ENCODE data around the gene CTDSPL.
"Not testable (repeated sequence)": the region's sequence is repeated elsewhere in the genome, so short reads cannot be mapped to it uniquely, and the experiment has no call there.

CTDSPL gene

GRCh38 chr3:37861620-37862041 lies at the start of gene CTDSPL:
Gene CTDSPL (plus strand): TSS chr3:37861880. CDS start chr3:37862200, 320 bp downstream.
- no peak for DNase-seq

DNA sequence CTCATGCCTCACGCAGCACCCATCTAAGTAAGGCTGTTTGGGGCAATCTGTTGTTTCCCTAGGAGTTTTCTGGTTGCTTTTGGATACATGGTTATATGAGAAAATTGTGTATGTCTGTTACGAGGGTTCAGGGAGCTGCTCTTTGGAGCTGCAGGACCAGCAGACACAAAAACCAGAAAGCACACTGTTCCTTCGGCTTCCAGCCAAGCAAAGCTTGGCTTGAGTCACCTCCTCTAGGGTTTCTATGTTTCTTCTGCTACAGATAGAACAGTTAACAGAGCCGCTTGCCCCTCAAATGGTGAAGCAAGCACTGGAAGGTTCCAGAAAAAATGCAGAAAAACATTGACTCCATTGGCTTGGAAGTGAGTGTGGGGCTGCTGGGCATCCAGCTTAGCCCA lies 49.2 kb upstream of the CTDSPL start:
- DNase-seq, result no peak

DNA sequence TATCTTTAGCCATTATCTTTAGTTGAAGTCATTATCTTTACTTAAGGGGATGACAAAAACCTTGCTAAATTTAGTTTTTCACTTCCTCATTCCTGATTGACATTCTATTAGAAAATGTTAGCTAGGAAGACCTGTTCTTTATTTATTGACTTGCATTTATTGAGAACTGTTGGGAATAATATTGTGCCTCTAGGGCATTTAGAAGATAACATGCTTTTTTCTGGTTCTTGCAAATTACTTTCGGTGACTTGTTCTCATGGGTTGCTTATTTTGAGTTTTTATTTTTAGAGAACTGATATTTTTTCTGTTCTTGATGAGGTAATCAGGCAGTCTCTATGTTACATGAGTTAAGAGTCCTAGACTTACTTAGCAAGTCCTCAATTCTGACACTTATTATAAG lies 48.3 kb upstream of the CTDSPL start:
- no peak for DNase-seq

- no peak for DNase-seq
Observed at GRCh38 chr3:37814547-37814946, 47.1 kb upstream of the CTDSPL start.

GRCh38 chr3:37815156-37815555 lies 46.5 kb upstream of the CTDSPL start:
- DNase-seq, result not testable (repeated sequence)

DNA sequence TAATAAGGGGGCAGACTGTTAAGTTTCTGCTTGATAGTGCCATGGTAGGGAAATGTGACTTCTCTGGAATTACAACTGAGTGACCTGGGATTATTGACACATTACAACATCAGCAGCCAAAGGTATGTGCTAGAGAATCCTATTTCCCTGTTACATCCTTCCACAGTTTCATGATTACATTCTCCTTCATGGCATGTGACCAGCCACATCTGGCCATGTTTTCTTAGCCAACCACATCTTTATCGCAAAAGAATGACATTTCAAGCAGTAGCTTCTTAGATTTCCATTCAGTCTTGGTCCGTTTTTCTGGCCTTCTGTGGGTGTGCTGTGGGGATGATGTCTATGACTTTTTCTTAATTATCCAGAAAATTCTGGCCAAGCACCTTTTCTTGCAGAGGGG lies 45.4 kb upstream of the CTDSPL start:
- no peak for DNase-seq

DNA sequence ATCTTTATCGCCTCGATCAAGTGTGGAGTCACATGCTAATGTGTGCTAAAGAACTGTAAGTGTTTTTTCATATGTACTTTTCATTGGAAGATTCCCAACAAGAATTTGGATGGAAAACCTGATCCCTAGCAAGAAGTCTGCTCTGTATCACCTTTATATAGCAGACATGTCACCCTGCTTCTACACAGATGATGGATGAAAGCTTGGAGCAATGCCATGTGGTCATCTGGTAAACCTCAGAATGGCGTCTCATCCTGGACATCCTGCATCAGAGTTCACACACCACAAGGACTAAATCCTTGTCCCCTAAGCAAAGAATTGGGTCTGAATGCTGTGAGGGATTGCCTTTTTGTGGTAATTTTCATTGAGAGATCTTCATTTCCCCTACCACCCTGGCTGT lies 42.1 kb upstream of the CTDSPL start:
- DNase-seq, result no peak

- no peak for DNase-seq
Observed at GRCh38 chr3:37820286-37820685, 41.4 kb upstream of the CTDSPL start.

DNA sequence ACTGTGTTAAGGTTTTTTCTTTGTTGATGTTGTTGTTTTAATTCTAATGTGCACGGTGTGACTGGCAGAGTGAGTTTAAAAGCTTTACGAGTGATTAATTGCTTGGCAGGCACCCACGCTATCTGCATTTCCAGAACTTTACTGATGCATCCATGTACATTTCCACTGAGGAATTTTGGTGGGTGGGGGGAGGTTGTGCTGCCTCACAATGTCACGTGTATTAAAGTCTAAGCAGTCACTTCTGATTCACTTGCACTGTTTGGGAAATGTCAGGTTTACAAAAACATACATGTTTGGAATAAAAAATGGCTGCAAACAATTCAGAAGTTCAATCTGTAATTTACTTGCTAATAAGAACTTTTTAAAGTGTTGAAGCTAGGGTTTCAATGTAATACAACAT lies 38.5 kb upstream of the CTDSPL start:
- DNase-seq, result no peak

DNA sequence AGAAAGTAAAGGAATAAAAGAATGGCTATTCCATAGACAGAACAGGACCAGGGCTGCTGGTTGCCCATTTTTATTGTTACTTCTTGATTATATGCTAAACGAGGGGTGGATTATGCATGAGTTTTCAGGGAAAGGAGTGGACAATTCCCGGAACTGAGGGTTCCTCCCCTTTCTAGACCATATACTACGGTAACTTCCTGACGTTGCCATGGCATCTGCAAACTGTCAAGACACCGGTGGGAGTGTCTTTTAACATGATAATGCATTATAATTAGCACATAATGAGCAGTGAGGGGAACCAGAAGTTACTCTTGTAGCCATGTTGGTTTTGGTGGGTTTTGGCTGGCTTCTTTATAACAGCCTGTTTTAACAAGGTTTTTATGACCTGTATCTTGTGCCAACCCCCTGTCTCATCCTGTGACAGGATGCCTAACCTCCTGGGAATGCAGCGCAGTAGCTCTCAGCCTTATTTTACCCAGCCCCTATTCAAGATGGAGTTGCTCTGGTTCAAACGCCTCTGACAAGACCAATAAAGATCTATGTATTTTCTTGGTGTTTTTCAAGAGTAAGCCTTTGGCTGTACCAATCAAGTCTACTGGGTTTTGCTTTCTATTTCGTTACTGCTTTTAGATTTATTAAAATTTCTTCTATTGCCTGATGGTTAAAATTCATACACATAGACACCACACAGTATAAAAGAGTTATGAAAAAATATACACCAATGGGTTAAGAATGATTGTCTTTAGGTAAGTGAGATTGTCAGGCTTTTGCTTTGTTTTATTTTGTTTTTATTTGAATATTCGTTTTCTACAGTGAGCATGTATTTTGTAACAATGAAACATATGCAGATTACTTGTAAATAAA lies 37.4 kb upstream of the CTDSPL start:
- DNase-seq, result no peak

DNA sequence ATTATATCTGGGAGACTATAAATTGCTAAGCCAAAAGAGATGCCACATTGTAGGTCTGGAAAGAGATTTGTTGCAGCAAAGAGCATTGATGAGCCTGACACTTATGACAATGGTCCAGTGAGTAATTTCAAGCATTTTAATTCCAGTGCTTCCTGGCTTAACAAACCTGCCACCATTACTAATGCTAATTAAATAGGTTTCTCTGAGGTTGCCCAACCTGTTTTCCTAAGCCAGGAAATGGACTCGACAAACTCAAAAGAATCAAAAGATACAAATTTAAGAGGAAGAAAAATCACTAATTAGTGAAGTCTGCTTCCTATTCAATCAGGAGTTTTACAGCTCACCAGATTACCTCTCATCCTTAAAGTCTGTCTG lies 36.7 kb upstream of the CTDSPL start:
- DNase-seq, result no peak

DNA sequence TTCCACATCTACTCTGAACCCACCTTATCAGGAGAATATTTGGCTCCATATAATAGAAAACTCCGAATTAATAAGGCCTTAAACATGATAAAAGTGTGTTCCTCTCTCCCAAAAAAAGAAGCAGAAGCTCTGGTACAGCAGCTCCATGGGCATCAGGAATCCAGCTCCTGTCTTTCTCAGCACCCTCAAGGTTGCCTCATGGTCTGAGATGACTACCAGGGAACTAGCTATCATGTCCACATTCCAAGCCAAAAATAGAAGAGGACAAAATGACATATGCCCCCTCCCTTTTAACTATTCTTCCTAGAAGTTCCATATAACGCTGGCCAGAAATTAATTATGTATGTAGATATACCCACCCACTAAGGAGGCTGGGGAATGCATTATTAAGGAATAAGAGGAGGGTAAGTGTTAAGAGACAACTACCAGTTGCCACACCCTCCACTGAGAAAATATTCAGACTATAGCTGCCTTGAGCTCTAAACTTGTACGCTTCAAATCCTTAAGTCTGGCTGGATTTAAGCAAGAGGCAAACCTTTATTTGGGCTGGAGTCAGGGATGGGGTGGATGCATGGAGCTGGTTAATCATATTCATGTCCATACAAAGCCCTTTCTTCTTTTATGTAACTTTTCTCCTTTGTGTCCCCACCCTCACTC lies 35.8 kb upstream of the CTDSPL start:
- DNase-seq, result no peak

DNA sequence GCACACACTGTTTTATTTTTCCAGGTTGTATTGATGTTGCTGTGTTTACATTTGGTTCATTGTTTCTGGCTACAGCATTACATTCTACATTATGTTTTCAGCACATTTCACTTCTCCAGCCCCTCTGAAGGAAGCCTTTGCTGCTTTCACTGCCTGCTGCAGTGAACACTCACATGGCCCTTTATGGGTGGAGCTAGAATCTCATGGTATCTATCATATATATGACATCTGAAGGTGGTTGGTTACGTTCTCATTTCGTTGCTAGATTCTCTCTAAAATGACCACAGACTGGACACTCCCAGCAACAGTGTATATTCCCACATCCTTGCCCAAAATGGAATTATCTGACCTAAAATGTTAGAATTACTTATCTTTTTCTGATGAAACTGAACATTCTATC lies 35.2 kb upstream of the CTDSPL start:
- no peak for DNase-seq

DNA sequence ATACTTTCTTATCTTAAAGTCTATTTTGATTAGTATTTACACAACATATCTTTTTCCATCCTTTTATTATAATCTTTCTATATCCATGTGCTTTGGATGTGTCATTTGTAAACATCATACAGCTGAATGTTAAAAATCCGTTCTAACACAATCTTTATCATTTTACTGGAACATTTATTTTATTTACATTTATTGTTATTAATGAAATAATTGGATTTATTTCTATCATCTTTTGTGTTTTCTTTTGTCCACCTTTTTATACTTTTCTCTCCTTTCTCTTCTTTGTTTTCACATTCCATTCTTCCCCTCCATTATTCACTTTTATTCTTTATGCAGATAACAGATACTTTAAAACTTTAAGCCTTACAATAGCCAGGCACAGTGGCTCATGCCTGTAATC lies 34.7 kb upstream of the CTDSPL start:
- no peak for DNase-seq

DNA sequence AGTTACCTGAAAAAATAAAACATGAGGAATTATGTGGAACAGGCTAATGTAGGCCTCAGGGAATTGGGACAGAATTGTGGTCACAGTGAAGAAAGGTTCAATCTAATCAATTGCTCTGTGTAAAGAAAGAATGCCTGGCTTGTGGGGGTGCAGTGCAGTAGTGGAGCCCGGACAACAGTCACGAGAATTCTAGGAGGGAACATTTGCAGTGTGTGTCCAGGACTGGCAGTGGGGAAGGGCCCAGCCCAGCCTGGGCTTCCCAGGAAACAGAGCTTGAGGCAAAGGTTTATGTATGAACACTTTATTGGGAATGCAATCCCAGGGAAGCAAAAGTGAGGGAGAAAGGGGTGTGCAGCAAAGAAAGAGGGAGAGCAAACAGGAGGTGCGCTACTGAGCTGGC lies 29.2 kb upstream of the CTDSPL start:
- DNase-seq, result no peak

DNA sequence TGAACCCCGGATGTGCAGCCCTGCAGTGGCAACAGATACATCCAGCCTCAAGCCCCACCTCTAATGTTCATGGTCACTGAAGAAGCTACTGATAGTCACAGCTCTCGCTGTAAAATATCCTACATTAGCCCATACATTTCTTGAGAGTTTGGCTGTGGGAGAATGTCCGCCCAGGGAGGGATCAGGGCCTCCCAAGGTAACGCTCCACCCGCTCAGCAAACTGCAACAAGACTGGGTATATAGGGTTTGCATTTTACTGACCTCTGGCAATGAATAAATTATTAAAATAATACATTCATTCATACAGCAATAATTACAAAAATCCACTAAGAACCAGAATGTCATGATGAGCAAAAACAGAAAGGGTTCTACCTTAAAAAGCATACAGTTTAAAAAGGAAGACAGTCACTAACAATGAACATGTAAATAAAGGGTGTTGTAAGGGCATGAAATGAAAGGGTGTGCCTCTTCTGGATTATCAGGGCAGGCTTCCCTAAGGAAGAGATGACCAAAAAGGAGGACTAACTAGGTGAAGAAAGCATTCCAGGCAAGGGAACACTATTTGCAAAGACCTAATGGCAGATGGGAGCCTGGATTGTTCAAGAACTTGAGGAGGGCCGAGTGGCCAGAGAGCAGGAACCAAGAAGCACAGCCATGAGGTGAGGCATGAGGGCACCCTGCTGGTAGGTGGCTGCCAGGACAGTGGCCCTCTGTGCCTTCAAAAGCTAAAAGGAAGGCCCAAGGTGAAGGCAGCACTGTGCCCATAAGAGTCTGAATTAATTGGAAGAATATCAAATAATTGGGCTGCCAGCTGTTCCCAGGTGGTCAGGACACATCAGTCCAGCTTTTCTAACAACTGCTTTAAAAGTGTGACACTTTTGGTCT lies 28.1 kb upstream of the CTDSPL start:
- DNase-seq, result no peak

GRCh38 chr3:37836589-37836988 lies 25.1 kb upstream of the CTDSPL start:
- no peak for DNase-seq

GRCh38 chr3:37847689-37848088 lies 14.0 kb upstream of the CTDSPL start:
- DNase-seq, result no peak

DNA sequence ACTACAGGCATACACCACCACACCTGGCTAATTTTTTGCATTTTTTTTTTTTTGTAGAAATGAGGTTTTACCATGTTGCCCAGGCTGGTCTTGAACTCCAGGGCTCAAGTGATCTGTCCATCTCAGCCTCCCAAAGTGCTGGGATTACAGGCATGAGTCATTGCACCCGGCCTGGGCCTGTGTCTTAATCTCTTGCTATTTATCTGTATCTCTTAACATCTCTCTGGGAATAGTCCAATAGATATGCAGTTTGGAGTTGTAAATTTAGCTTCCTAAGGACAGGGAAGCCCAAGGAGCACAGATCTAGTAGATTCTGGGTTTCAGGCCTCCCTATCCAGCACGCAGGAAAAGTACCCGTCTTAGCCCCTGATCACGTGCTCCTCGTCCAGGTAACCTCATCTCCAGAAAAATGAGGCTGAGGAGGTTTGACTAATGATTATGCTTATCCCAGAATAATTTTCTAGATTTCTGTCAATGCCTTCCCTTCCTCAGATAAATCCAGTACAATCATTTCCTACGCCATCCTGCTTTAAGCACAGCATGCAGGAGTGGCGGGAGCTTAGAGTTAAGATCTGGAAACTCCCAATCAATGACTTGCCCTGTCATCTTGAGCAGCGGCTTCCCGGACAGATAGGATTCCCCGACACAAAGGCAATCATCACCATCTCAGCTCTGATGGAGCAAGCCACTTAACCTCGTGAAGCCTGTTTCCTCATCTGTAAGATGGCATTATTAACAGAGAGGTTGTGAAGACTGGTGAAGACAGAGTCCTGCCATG lies 12.3 kb upstream of the CTDSPL start:
- DNase-seq, result no peak

DNA sequence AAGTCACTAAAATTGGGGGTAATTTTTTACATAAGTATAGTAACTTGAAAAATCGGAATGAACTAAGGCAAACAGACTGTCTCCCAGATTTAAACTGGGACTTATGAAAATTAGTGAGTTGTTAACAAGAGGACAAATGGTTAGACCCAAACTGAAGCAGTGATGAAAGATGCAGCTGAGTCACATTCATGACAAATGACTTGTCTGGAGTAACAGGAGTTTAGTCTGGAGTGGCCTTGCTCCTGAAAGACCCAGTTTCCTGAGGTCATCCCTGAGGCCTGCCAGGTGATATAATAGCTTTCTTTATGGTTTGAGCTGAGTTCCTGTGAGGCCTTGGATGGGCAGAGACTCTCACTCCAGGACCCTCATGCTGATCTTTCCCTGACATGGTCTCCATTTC lies 9.6 kb upstream of the CTDSPL start:
- no peak for DNase-seq

- no peak for DNase-seq
Observed at GRCh38 chr3:37852771-37853170, 8.9 kb upstream of the CTDSPL start.

GRCh38 chr3:37853691-37854413 lies 7.8 kb upstream of the CTDSPL start:
- no peak for DNase-seq
